ENCODE data around the gene COPS8. TPM values are rescaled to one million over a fixed set of nuclear protein-coding genes. Genes with fewer than 3 reads are reported as not detected.
A peak's percentile ranks its signal among the peaks of the same experiment; 100 is the strongest.

COPS8 gene
- total and polyA plus RNA-seq, 2 of the 4 experiments (the other 2 are of a cell fraction): 47.0 to 64.9 TPM

DNA sequence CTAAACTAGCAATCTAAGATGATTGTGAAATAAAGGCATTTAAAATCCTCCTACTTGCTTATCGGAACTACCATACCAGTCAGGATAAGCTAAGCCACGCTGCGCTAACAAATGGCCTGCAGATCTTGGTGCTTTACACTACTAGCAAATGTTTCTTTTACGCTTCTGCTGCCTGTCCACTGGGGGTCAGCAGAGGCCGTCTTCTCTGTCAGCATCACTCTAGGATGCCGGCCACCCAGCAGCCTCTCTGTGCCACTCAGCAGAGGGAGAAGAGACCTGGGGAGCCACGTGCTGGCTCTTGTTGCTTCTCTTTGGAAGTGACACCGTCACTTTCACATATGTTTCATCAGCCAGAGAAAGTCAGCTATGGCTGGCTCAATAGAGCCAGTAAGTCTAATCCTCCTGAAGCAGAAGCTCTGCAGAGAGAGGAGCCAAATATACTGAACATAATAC, 36.6 kb downstream of the COPS8 start (continued):
- TF ChIP-seq MXI1 (IDR thresholded peaks at IDR 0.05; ENCODE audit: borderline replicate concordance, low read depth, low read length) (peak; percentile 85), POLR2A (IDR thresholded peaks at IDR 0.05; ENCODE audit: low read depth, low read length) (0 out of 2 replicates have a peak, but pooled peaks have one; percentile 34)

DNA sequence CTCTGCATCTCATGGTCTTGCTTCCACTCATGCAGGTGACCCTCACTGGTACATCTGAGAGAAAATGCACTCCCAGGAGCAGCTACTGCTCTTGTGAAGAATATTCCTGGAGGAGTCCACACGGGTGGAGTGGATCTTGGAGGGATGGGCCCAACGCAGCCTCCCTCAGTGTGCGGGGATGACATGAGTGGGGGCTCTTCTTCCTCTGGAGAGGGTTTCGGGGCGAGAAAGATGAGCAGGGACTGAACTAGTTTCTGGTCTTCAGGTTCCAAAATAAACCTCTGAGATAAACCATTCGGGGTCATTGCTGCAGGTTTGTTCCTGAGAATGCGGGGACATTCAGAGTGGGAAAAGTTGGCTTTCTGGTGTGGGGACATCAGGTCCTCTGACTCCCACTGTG, 39.1 kb downstream of the COPS8 start:
- in situ Hi-C loops (cut with MboI; ENCODE audit: low sequenced_read_pairs): loop anchor here (5.0 to 25.0 kb wide), 2 partner anchors 447 to 612 kb away; no protein-coding TSS in a partner anchor
- no TSS peak for BruUV-seq (replicated peaks)
- no peak for DNase-seq
- no peak overlapping the region for H2AK9ac ChIP-seq (replicated peaks; ENCODE audit: low read depth, low read length, poor library complexity)
- no peak overlapping the region for H2AFZ ChIP-seq (replicated peaks; ENCODE audit: low read length, poor library complexity)
- 0 out of 2 replicates have a peak overlapping the region, but pooled peaks have one; percentile 14 for H2AK5ac ChIP-seq (ENCODE audit: low read depth, low read length)
- H3K56ac ChIP-seq (ENCODE audit: extremely low read depth, insufficient read depth, low read length): no peak overlapping the region
- intact Hi-C loops (cut with micrococcal nuclease): loop anchor here (10.0 kb wide), 1 partner anchor 350 kb away; no protein-coding TSS in a partner anchor
- H2BK15ac ChIP-seq (ENCODE audit: low read depth, low read length): 0 out of 3 replicates have a peak overlapping the region, but pooled peaks have one; percentile 17
- 100% methylated on average over 1 of the region's 7 CpGs; no CpG with 5 or more reads in 1 of the 2 experiments for WGBS, 2 experiments (ENCODE audit: extremely low coverage in 2 of 2, insufficient read length in 1 of 2)
- no peak overlapping the region for H2BK5ac ChIP-seq (ENCODE audit: low read depth, low read length, poor library complexity, severe bottlenecking)
- H3K9ac ChIP-seq (ENCODE audit: low read depth, low read length): no peak overlapping the region
- TF ChIP-seq CHD1 (IDR thresholded peaks at IDR 0.05; ENCODE audit: low read depth, low read length) (no peak), POLR2A (IDR thresholded peaks at IDR 0.05; ENCODE audit: low read depth, low read length) (no peak), FOS (IDR thresholded peaks at IDR 0.05; ENCODE audit: low read depth, low read length) (no peak)
- dilution Hi-C loops (cut with HindIII; ENCODE audit: low sequenced_read_pairs, unreplicated experiment): no loop called here
- H3K4me3 ChIP-seq (ENCODE audit: insufficient read depth, low read depth, low read length): no peak overlapping the region
- no peak overlapping the region for H4K8ac ChIP-seq (ENCODE audit: low read depth in 2 of 2, low read length in 2 of 2)
- ATAC-seq (ENCODE audit: low read depth): no peak
- H3K4me2 ChIP-seq (ENCODE audit: low read depth, low read length): no peak overlapping the region
- no peaks in the 10 kb centered on the region for H3K9me3 ChIP-seq (ENCODE audit: control insufficient read depth, insufficient read depth, low read length)
- peak overlapping the region; percentile 27; the same call in 1 of the 2 replicates for H4K91ac ChIP-seq (ENCODE audit: insufficient read depth, low read depth, low read length)
- no peak overlapping the region for H4K5ac ChIP-seq (ENCODE audit: low read depth, low read length)
- H3K14ac ChIP-seq (replicated peaks; ENCODE audit: low read depth, low read length): no peak overlapping the region
- peak overlapping the region; percentile 26; the same call in 1 of the 2 replicates for H3K4ac ChIP-seq (ENCODE audit: low read depth, low read length)
- H3K27ac ChIP-seq (ENCODE audit: insufficient read depth, low read length): no peak overlapping the region
- H3K18ac ChIP-seq (ENCODE audit: low read depth, low read length): no peak overlapping the region
- peaks cover 20% of the 10 kb centered on the region for H3K4me1 ChIP-seq (ENCODE audit: control insufficient read depth, insufficient read depth, low read length)
- H3K23ac ChIP-seq (ENCODE audit: low read depth, low read length): no peak overlapping the region
- H4K20me1 ChIP-seq (ENCODE audit: insufficient read depth, low read length): no peaks in the 10 kb centered on the region
- peaks cover 14% of the 10 kb centered on the region for H3K9me1 ChIP-seq (ENCODE audit: insufficient read depth, low read length)
- peak overlapping the region; percentile 58; the same call in 1 of the 2 replicates for H2BK20ac ChIP-seq (ENCODE audit: low read depth, low read length)
- H3K79me1 ChIP-seq (ENCODE audit: low read depth in 1 of 2, low read length in 2 of 2): peaks cover 0 to 17% of the 10 kb centered on the region in 2 experiments; a peak in 3 of 4 replicates
- peak overlapping the region; percentile 98; the same call in 1 of the 2 replicates for H2BK120ac ChIP-seq (ENCODE audit: low read depth, low read length)
- no peaks in the 10 kb centered on the region for H3K36me3 ChIP-seq (ENCODE audit: control insufficient read depth, insufficient read depth, low read length)
- CTCF ChIA-PET: interaction anchor here (0.7 kb wide), 1 partner anchor 447 kb away, joined by 3 read pairs; no protein-coding TSS in a partner anchor
- POLR2A ChIA-PET (ENCODE audit: unreplicated experiment): no interaction called here
- H3K27me3 ChIP-seq (ENCODE audit: control insufficient read depth, insufficient read depth, low read length): no peaks in the 10 kb centered on the region
